ENCODE results near the gene MCM9.

The MCM9 gene

DNA sequence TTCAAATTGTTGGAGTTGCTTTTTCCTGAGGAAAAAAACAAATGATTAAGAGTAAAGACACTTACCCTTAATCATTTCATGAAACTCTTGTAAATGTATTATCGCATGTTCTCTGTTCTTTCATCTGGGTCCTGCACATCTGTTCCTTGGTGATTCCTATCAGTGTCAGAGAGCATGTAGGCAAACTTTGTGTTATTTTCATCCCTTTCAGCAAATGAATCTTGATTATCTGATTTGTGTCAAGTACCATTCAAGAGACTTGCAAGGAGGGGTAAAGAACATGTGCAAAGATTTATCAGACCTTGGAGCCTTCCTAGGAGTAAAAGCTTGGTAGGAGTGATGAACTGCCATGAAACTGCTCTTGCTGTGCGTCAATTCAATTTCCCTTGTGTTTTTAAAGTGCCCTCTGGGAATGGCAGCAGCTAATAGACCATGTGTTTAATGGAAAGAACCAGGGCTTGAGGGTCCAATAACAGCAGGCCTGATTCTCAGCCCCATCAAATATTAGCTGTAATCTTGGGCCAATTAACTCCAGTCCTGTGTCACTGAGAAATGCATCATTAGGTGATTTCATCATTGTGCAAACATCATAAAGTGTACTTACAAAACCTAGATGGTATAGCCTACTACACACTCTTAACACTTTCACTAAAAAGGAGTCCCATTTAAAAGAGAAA, 164.7 kb downstream of the MCM9 start (continued):
- TF ChIP-seq, protein P1, sequence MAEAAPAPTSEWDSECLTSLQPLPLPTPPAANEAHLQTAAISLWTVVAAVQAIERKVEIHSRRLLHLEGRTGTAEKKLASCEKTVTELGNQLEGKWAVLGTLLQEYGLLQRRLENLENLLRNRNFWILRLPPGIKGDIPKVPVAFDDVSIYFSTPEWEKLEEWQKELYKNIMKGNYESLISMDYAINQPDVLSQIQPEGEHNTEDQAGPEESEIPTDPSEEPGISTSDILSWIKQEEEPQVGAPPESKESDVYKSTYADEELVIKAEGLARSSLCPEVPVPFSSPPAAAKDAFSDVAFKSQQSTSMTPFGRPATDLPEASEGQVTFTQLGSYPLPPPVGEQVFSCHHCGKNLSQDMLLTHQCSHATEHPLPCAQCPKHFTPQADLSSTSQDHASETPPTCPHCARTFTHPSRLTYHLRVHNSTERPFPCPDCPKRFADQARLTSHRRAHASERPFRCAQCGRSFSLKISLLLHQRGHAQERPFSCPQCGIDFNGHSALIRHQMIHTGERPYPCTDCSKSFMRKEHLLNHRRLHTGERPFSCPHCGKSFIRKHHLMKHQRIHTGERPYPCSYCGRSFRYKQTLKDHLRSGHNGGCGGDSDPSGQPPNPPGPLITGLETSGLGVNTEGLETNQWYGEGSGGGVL (tag by site-specific recombination; IDR thresholded peaks at IDR 0.05): peak; percentile 22; the same call in 1 of the 2 replicates
- TF ChIP-seq ZNF76 (tag by site-specific recombination; IDR thresholded peaks at IDR 0.05; ENCODE audit: borderline replicate concordance, low read depth): no peak
- no peak for TF ChIP-seq ZBTB48 (tag by site-specific recombination; IDR thresholded peaks at IDR 0.05)
- TF ChIP-seq, protein P2, sequence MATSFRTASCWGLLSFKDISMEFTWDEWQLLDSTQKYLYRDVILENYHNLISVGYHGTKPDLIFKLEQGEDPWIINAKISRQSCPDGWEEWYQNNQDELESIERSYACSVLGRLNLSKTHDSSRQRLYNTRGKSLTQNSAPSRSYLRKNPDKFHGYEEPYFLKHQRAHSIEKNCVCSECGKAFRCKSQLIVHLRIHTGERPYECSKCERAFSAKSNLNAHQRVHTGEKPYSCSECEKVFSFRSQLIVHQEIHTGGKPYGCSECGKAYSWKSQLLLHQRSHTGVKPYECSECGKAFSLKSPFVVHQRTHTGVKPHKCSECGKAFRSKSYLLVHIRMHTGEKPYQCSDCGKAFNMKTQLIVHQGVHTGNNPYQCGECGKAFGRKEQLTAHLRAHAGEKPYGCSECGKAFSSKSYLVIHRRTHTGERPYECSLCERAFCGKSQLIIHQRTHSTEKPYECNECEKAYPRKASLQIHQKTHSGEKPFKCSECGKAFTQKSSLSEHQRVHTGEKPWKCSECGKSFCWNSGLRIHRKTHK (tag by site-specific recombination; IDR thresholded peaks at IDR 0.05): no peak
- no peak for TF ChIP-seq ZNF16 (tag by site-specific recombination; IDR thresholded peaks at IDR 0.05; ENCODE audit: low read depth)
- no peak for TF ChIP-seq HOXA7 (CRISPR knock-in tag; IDR thresholded peaks at IDR 0.05; ENCODE audit: borderline replicate concordance)
- TF ChIP-seq ZNF223 (tag by site-specific recombination; IDR thresholded peaks at IDR 0.05): no peak
- peak; percentile 60 for TF ChIP-seq FEZF1 (tag by site-specific recombination; IDR thresholded peaks at IDR 0.05)
- TF ChIP-seq REPIN1 (tag by site-specific recombination; IDR thresholded peaks at IDR 0.05; ENCODE audit: low read depth): no peak
- TF ChIP-seq SP3 (tag by site-specific recombination; IDR thresholded peaks at IDR 0.05): no peak
- TF ChIP-seq ZNF626 (tag by site-specific recombination; IDR thresholded peaks at IDR 0.05): no peak
- no peak for TF ChIP-seq ZNF837 (tag by site-specific recombination; IDR thresholded peaks at IDR 0.05)
- TF ChIP-seq ZNF174 (tag by site-specific recombination; IDR thresholded peaks at IDR 0.05): no peak
- no peak for TF ChIP-seq KLF7 (tag by site-specific recombination; IDR thresholded peaks at IDR 0.05; ENCODE audit: borderline replicate concordance)
- TF ChIP-seq KLF9 (tag by site-specific recombination; IDR thresholded peaks at IDR 0.05; ENCODE audit: low read depth): no peak
- TF ChIP-seq ZFP69B (tag by site-specific recombination; IDR thresholded peaks at IDR 0.05): peak; percentile 64; the same call in 1 of the 2 replicates
- TF ChIP-seq ZNF660 (tag by site-specific recombination; IDR thresholded peaks at IDR 0.05): peak; percentile 55; the same call in 1 of the 2 replicates
- TF ChIP-seq, protein P3, sequence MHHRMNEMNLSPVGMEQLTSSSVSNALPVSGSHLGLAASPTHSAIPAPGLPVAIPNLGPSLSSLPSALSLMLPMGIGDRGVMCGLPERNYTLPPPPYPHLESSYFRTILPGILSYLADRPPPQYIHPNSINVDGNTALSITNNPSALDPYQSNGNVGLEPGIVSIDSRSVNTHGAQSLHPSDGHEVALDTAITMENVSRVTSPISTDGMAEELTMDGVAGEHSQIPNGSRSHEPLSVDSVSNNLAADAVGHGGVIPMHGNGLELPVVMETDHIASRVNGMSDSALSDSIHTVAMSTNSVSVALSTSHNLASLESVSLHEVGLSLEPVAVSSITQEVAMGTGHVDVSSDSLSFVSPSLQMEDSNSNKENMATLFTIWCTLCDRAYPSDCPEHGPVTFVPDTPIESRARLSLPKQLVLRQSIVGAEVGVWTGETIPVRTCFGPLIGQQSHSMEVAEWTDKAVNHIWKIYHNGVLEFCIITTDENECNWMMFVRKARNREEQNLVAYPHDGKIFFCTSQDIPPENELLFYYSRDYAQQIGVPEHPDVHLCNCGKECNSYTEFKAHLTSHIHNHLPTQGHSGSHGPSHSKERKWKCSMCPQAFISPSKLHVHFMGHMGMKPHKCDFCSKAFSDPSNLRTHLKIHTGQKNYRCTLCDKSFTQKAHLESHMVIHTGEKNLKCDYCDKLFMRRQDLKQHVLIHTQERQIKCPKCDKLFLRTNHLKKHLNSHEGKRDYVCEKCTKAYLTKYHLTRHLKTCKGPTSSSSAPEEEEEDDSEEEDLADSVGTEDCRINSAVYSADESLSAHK (tag by site-specific recombination; IDR thresholded peaks at IDR 0.05): peak; percentile 77
- TF ChIP-seq, protein P4, sequence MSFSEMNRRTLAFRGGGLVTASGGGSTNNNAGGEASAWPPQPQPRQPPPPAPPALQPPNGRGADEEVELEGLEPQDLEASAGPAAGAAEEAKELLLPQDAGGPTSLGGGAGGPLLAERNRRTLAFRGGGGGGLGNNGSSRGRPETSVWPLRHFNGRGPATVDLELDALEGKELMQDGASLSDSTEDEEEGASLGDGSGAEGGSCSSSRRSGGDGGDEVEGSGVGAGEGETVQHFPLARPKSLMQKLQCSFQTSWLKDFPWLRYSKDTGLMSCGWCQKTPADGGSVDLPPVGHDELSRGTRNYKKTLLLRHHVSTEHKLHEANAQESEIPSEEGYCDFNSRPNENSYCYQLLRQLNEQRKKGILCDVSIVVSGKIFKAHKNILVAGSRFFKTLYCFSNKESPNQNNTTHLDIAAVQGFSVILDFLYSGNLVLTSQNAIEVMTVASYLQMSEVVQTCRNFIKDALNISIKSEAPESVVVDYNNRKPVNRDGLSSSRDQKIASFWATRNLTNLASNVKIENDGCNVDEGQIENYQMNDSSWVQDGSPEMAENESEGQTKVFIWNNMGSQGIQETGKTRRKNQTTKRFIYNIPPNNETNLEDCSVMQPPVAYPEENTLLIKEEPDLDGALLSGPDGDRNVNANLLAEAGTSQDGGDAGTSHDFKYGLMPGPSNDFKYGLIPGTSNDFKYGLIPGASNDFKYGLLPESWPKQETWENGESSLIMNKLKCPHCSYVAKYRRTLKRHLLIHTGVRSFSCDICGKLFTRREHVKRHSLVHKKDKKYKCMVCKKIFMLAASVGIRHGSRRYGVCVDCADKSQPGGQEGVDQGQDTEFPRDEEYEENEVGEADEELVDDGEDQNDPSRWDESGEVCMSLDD (tag by site-specific recombination; IDR thresholded peaks at IDR 0.05): no peak
- no peak for TF ChIP-seq ZBTB20 (tag by site-specific recombination; IDR thresholded peaks at IDR 0.05)
- no peak for TF ChIP-seq ZNF302 (tag by site-specific recombination; IDR thresholded peaks at IDR 0.05; ENCODE audit: low read depth)
- no peak for TF ChIP-seq ZNF324 (tag by site-specific recombination; IDR thresholded peaks at IDR 0.05)
- TF ChIP-seq, protein P5, sequence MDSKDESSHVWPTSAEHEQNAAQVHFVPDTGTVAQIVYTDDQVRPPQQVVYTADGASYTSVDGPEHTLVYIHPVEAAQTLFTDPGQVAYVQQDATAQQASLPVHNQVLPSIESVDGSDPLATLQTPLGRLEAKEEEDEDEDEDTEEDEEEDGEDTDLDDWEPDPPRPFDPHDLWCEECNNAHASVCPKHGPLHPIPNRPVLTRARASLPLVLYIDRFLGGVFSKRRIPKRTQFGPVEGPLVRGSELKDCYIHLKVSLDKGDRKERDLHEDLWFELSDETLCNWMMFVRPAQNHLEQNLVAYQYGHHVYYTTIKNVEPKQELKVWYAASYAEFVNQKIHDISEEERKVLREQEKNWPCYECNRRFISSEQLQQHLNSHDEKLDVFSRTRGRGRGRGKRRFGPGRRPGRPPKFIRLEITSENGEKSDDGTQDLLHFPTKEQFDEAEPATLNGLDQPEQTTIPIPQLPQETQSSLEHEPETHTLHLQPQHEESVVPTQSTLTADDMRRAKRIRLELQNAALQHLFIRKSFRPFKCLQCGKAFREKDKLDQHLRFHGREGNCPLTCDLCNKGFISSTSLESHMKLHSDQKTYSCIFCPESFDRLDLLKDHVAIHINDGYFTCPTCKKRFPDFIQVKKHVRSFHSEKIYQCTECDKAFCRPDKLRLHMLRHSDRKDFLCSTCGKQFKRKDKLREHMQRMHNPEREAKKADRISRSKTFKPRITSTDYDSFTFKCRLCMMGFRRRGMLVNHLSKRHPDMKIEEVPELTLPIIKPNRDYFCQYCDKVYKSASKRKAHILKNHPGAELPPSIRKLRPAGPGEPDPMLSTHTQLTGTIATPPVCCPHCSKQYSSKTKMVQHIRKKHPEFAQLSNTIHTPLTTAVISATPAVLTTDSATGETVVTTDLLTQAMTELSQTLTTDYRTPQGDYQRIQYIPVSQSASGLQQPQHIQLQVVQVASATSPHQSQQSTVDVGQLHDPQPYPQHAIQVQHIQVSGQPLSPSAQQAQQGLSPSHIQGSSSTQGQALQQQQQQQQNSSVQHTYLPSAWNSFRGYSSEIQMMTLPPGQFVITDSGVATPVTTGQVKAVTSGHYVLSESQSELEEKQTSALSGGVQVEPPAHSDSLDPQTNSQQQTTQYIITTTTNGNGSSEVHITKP (tag by site-specific recombination; IDR thresholded peaks at IDR 0.05): peak; percentile 91
- TF ChIP-seq ZNF121 (tag by site-specific recombination; IDR thresholded peaks at IDR 0.05): no peak
- no peak for TF ChIP-seq ZNF214 (tag by site-specific recombination; IDR thresholded peaks at IDR 0.05; ENCODE audit: borderline replicate concordance)
- TF ChIP-seq, protein P6, sequence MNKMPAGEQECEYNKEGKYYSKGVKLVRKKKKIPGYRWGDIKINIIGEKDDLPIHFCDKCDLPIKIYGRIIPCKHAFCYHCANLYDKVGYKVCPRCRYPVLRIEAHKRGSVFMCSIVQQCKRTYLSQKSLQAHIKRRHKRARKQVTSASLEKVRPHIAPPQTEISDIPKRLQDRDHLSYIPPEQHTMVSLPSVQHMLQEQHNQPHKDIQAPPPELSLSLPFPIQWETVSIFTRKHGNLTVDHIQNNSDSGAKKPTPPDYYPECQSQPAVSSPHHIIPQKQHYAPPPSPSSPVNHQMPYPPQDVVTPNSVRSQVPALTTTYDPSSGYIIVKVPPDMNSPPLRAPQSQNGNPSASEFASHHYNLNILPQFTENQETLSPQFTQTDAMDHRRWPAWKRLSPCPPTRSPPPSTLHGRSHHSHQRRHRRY (tag by site-specific recombination; IDR thresholded peaks at IDR 0.05): no peak
